ENCODE measurements around the gene SS18.

GRCh38 chr18:26097563-26097962 lies 7.2 kb upstream of the SS18 start:
- no peak for TF ChIP-seq CTCF (IDR thresholded peaks at IDR 0.05)
- no peak for TF ChIP-seq EZH2 (IDR thresholded peaks at IDR 0.05; ENCODE audit: borderline replicate concordance, insufficient read depth, low read depth, low read length, poor library complexity, severe bottlenecking)

Measured in B cell (primary cell).